Upper lobe of left lung (tissue), 6 donors: ENCODE results near the gene PSTPIP2. TPM values are rescaled to one million over a fixed set of nuclear protein-coding genes. Genes with fewer than 3 reads are reported as not detected.
"Not testable (repeated sequence)": the region's sequence is repeated elsewhere in the genome, so short reads cannot be mapped to it uniquely, and the experiment has no call there.

Source experiments
- ATAC-seq, 2 donors: fragments of 200-7000 bp; cut with Tn5 transposase; one replicate each; pipeline ENCODE4 v1.9.1; 2022; ENCODE audit warnings: mild to moderate bottlenecking in 2 of 2, moderate library complexity in 2 of 2; ENCODE audit not compliant: low FRiP score in 2 of 2
- DNase-seq, 2 donors: peaks; one replicate each; pipeline ENCODE4 v3.0.0-alpha.2; 2019 to 2020
- H3K27ac ChIP-seq, 4 donors: fragments of 200-600 bp; sonication (generic); one replicate each; pipeline ENCODE4 v1.5.1; 2016 to 2019
- H3K27me3 ChIP-seq, 4 donors: fragments of 200-600 bp; sonication (generic); one replicate each; pipeline ENCODE4 v1.5.1; 2017 to 2019
- H3K36me3 ChIP-seq, 4 donors: fragments of 200-600 bp; sonication (generic); one replicate each; pipeline ENCODE4 v1.5.1; 2016 to 2019
- H3K4me1 ChIP-seq, 4 donors: fragments of 200-600 bp; sonication (generic); one replicate each; pipeline ENCODE4 v1.5.1; 2018 to 2019
- H3K4me3 ChIP-seq, 4 donors: fragments of 200-600 bp; sonication (generic); one replicate each; pipeline ENCODE4 v1.5.1; 2017 to 2019; ENCODE audit warnings: mild to moderate bottlenecking in 2 of 4, moderate library complexity in 1 of 4
- H3K9me3 ChIP-seq, 4 donors: fragments of 200-600 bp; sonication (generic); one replicate each; pipeline ENCODE4 v1.5.1; 2018 to 2019
- CTCF ChIP-seq, 6 experiments: fragments of 450-650 bp in 4 of 6; fragments of 200-600 bp in 2 of 6; sonication (generic) in 2 of 6; IDR thresholded peaks; one replicate each; pipeline ENCODE4 v1.5.1; 2016 to 2019; ENCODE audit warnings: antibody characterized with exemption in 6 of 6
- EP300 ChIP-seq, 4 donors: sonication (generic); formaldehyde crosslinking; IDR thresholded peaks; one replicate each; pipeline ENCODE4 v1.5.1; 2017; ENCODE audit warnings: antibody characterized with exemption in 4 of 4, control low read depth in 2 of 4
- POLR2A ChIP-seq, 4 donors: fragments of 450-650 bp; IDR thresholded peaks; one replicate each; pipeline ENCODE4 v1.5.1; 2016 to 2017; ENCODE audit warnings: antibody characterized with exemption in 4 of 4, mild to moderate bottlenecking in 2 of 4
- POLR2AphosphoS5 ChIP-seq, 2 donors: sonication (generic); formaldehyde crosslinking; IDR thresholded peaks; one replicate each; pipeline ENCODE4 v1.5.1; 2017; ENCODE audit warnings: antibody characterized with exemption in 2 of 2
- WGBS, 2 donors: methylation state at CpG; one replicate each; pipeline ENCODE4 v1.1.5; 2017 to 2018; 5-methylcytosine and 5-hydroxymethylcytosine counted together
- total RNA-seq, 6 donors: library from RNA; depleted of rRNA in 4 of 6; stranded (reverse); fragments of >200 nt in 4 of 6; gene quantifications; one replicate each; pipeline versions ENCODE4 v1.1.0 to v1.2.1, GENCODE V29; 2016 to 2021
- donor health status: DM: no; HTN: no; CAD: no; lungs with moderate emphysema.
- donor health status: DM: no; HTN: yes; CAD: no; lungs with severe emphysema.

The PSTPIP2 gene
- total RNA-seq, 6 donors from 2014 or later: 8.9 to 48.2 (median 13.0) TPM

GRCh38 chr18:45967007-45967706 is 104.9 kb downstream of the PSTPIP2 start, which contains the start of gene EPG5:
Gene EPG5 (minus strand): TSS chr18:45967329. CDS start chr18:45967239, 90 bp downstream.
- TF ChIP-seq POLR2A (IDR thresholded peaks at IDR 0.05) (peak in 3 of 4 donors; percentile 52 to 87 (median 83)), EP300 (IDR thresholded peaks at IDR 0.05) (peak in 1 of 4 donors; percentile 81), POLR2AphosphoS5 (IDR thresholded peaks at IDR 0.05) (peak; percentile 72 to 96), CTCF (IDR thresholded peaks at IDR 0.05) (no peak)
- WGBS, 2 donors: 0% methylated on average over 11 to 50 of the region's 50 CpGs
- ATAC-seq: peak; percentile 99 to 100

GRCh38 chr18:45964913-45965312 is 107.1 kb downstream of the PSTPIP2 start:
- H3K4me1 ChIP-seq: peaks cover 18 to 56% (median 31%) of the 10 kb centered on the region in 4 donors
- WGBS, 2 donors: 94 to 97% methylated on average over 5 of the region's 5 CpGs
- not testable (repeated sequence) for ATAC-seq, H3K9me3 ChIP-seq, H3K36me3 ChIP-seq, H3K4me3 ChIP-seq, DNase-seq, H3K27ac ChIP-seq, H3K27me3 ChIP-seq

More at GRCh38 chr18:45967007-45967706, 104.9 kb downstream of the PSTPIP2 start, which contains the start of gene EPG5:
- no peaks in the 10 kb centered on the region for H3K9me3 ChIP-seq
- peak; percentile 96 to 99 for DNase-seq
- peak within 1 kb of the TSS; percentile 61 to 92 (median 78) for H3K4me3 ChIP-seq
- H3K36me3 ChIP-seq: no peaks in the 10 kb centered on the region
- peaks cover 12 to 48% (median 23%) of the 10 kb centered on the region in 4 donors for H3K4me1 ChIP-seq
- peak within 1 kb of the TSS; percentile 85 to 93 (median 90) for H3K27ac ChIP-seq
- H3K27me3 ChIP-seq: no peaks in the 10 kb centered on the region

- WGBS, 2 donors: 66 to 71% methylated on average over 5 of the region's 5 CpGs
- H3K27me3 ChIP-seq: no peaks in the 10 kb centered on the region
- no peak overlapping the region for H3K4me3 ChIP-seq
- TF ChIP-seq CTCF (IDR thresholded peaks at IDR 0.05) (no peak), EP300 (IDR thresholded peaks at IDR 0.05) (no peak), POLR2AphosphoS5 (IDR thresholded peaks at IDR 0.05) (no peak)
- no peak for DNase-seq
- no peaks in the 10 kb centered on the region for H3K9me3 ChIP-seq
- H3K27ac ChIP-seq: peak overlapping the region; percentile 2 to 60 (median 48)
- peaks cover 25 to 71% (median 34%) of the 10 kb centered on the region in 4 donors for H3K4me1 ChIP-seq
- ATAC-seq: no peak
- peaks cover 0 to 5% (median 0%) of the 10 kb centered on the region in 4 donors for H3K36me3 ChIP-seq
These were observed 109.2 kb downstream of the PSTPIP2 start for GRCh38 chr18:45962866-45963265.

GRCh38 chr18:45962461-45962860 is 109.6 kb downstream of the PSTPIP2 start:
- H3K9me3 ChIP-seq: no peaks in the 10 kb centered on the region
- H3K27ac ChIP-seq: peak overlapping the region; percentile 2 to 60 (median 27)
- DNase-seq (peak in 1 of 2 donors; percentile 80), ATAC-seq (peak in 1 of 2 donors; percentile 77)
- no peak overlapping the region for H3K4me3 ChIP-seq
- TF ChIP-seq EP300 (IDR thresholded peaks at IDR 0.05): peak in 1 of 4 donors; percentile 52
- TF ChIP-seq CTCF (IDR thresholded peaks at IDR 0.05): no peak
- peaks cover 25 to 66% (median 34%) of the 10 kb centered on the region in 4 donors for H3K4me1 ChIP-seq
- no peaks in the 10 kb centered on the region for H3K27me3 ChIP-seq
- 29 to 55% methylated on average over 2 of the region's 2 CpGs for WGBS, 2 donors
- H3K36me3 ChIP-seq: peaks cover 0 to 5% (median 0%) of the 10 kb centered on the region in 4 donors

- Histone ChIP-seq H3K36me3 (peaks cover 4 to 14% (median 10%) of the 10 kb centered on the region in 4 donors), H3K4me1 (peaks cover 21 to 45% (median 24%) of the 10 kb centered on the region in 4 donors)
- 94 to 97% methylated on average over 7 of the region's 7 CpGs for WGBS, 2 donors
- not testable (repeated sequence) for ATAC-seq, H3K4me3 ChIP-seq, DNase-seq, H3K27me3 ChIP-seq, H3K27ac ChIP-seq, H3K9me3 ChIP-seq
These were observed 112.6 kb downstream of the PSTPIP2 start for GRCh38 chr18:45959484-45959883.

GRCh38 chr18:45958730-45959129 is 113.3 kb downstream of the PSTPIP2 start:
- no peak for DNase-seq
- TF ChIP-seq CTCF (IDR thresholded peaks at IDR 0.05) (no peak), POLR2A (IDR thresholded peaks at IDR 0.05) (no peak), POLR2AphosphoS5 (IDR thresholded peaks at IDR 0.05) (no peak), EP300 (IDR thresholded peaks at IDR 0.05) (no peak)
- H3K4me1 ChIP-seq: peaks cover 21 to 43% (median 24%) of the 10 kb centered on the region in 4 donors

More at GRCh38 chr18:45958730-45959129, 113.3 kb downstream of the PSTPIP2 start:
- Histone ChIP-seq H3K36me3 (peaks cover 8 to 20% (median 17%) of the 10 kb centered on the region in 4 donors), H3K9me3 (no peaks in the 10 kb centered on the region), H3K4me3 (no peak overlapping the region), H3K27me3 (no peaks in the 10 kb centered on the region), H3K27ac (no peak overlapping the region)
- ATAC-seq: no peak
